BJ (cell line): ENCODE data around the gene FCRL6. TPM values are rescaled to one million over a fixed set of nuclear protein-coding genes. Genes with fewer than 3 reads are reported as not detected.

Experiments
- CTCF ChIA-PET: fragments of 350-600 bp; formaldehyde crosslinking; extraction: SDS; loops from one replicate; lab custom pipeline; 2021; ENCODE audit warnings: antibody characterized with exemption, inconsistent platforms; lab: Yijun Ruan, JAX
- POLR2A ChIA-PET: fragments of 300-600 bp; sonication (Branson Sonifier 250); formaldehyde crosslinking; extraction: SDS; loops from one replicate; lab custom pipeline; 2021; ENCODE audit warnings: antibody characterized with exemption; lab: Charles Lee
- DNase-seq: peaks from one replicate; pipeline ENCODE4 v3.0.0-alpha.2; 2011; ENCODE audit warnings: low read depth
- H3K27me3 ChIP-seq: 2 replicates; pipeline ENCODE4 v1.6.0; 2011; ENCODE audit warnings: low read length; ENCODE audit not compliant: control insufficient read depth, insufficient read depth
- H3K36me3 ChIP-seq: 2 replicates; pipeline ENCODE4 v1.5.1; 2011; ENCODE audit warnings: low read length; ENCODE audit not compliant: control insufficient read depth, insufficient read depth
- H3K4me3 ChIP-seq: 2 replicates; pipeline ENCODE4 v1.5.1; 2011; ENCODE audit warnings: low read depth, mild to moderate bottlenecking, control low read depth, low read length
- polyA plus RNA-seq: library from polyadenylated mRNA; depleted of rRNA; stranded (reverse); fragments of >200 nt; gene quantifications from 2 replicates; pipeline ENCODE4 v1.2.3, GENCODE V29; 2011
- TF ChIP-seq, protein P1 (sequence below): IDR thresholded peaks from 2 replicates; pipeline ENCODE4 v1.5.1; 2011; ENCODE audit warnings: low read depth, mild to moderate bottlenecking, control low read depth, inconsistent platforms, low read length, moderate library complexity; ENCODE audit not compliant: insufficient read depth

The FCRL6 gene
- polyA plus RNA-seq, 1 experiment = not detected

DNA sequence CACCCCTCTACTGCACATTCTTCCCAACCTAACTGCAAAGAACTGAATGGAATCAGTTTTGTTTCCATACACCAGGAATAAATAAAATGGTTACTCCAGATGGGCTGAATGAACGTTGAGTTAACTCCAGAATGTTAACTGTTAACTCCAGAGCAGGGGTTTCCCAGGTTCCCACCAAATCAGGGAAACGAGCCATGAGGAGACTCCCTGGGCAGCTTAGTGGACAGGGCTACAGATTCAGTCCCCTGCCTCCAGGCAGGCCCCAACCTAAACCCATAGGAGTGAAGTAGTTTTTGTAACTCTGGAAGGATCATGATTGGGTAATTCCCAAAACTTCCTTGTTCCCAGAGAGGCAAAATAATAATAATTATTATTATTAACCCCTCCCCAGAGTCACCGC is 46.2 kb downstream of the FCRL6 start:
- H3K36me3 ChIP-seq = no peaks in the 10 kb centered on the region
- ChIA-PET POLR2A (no interaction called here), CTCF (interaction anchor here (1.2 kb wide), 1 partner anchor 44 kb away, joined by 3 read pairs; no protein-coding TSS in a partner anchor)
- H3K27me3 ChIP-seq = no peaks in the 10 kb centered on the region
- no peak for DNase-seq
- TF ChIP-seq, protein P1, sequence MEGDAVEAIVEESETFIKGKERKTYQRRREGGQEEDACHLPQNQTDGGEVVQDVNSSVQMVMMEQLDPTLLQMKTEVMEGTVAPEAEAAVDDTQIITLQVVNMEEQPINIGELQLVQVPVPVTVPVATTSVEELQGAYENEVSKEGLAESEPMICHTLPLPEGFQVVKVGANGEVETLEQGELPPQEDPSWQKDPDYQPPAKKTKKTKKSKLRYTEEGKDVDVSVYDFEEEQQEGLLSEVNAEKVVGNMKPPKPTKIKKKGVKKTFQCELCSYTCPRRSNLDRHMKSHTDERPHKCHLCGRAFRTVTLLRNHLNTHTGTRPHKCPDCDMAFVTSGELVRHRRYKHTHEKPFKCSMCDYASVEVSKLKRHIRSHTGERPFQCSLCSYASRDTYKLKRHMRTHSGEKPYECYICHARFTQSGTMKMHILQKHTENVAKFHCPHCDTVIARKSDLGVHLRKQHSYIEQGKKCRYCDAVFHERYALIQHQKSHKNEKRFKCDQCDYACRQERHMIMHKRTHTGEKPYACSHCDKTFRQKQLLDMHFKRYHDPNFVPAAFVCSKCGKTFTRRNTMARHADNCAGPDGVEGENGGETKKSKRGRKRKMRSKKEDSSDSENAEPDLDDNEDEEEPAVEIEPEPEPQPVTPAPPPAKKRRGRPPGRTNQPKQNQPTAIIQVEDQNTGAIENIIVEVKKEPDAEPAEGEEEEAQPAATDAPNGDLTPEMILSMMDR = no peak
- H3K4me3 ChIP-seq = no peak overlapping the region

DNA sequence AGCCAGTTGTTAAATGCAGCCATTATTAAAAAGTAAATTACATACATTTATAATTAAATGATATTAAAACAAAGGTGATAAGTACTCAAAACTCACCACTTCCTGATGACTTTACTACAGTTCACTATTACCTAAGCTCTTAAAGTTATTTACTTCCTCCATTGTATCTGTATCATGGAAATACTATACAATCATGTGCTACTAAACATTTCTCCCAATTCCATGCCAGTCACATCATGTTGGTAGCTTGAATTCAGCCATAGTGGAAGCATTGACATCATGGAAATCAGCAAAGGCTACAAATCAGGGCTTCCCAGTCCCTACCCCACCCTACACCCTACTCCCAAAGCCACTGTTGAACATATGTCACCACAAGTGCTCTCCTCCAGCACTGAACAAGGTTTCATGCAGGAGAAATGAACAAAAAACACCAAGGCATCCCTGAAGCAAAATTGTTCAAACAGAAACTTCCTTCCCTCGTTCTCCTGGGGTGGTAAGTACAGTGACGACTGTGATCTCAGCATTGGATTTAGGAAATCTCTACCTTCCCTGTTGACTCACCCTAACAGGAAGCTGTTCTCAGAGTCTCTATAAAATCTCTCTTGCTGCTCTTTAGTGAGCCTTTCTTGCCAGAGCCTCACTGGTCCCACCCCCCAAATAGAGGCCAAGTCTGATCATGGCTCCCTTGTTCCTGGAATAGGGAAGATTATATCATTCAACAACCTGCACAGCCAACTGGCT is 47.6 kb downstream of the FCRL6 start:
- POLR2A ChIA-PET = no interaction called here
- Histone ChIP-seq H3K27me3 (no peaks in the 10 kb centered on the region), H3K4me3 (no peak overlapping the region), H3K36me3 (no peaks in the 10 kb centered on the region)
- DNase-seq = no peak
- TF ChIP-seq, protein P1 = no peak
- CTCF ChIA-PET = interaction anchor here (1.0 to 2.6 kb wide), 7 partner anchors 14 to 51 kb away, joined by 3 to 11 read pairs (median 5); no protein-coding TSS in a partner anchor

DNA sequence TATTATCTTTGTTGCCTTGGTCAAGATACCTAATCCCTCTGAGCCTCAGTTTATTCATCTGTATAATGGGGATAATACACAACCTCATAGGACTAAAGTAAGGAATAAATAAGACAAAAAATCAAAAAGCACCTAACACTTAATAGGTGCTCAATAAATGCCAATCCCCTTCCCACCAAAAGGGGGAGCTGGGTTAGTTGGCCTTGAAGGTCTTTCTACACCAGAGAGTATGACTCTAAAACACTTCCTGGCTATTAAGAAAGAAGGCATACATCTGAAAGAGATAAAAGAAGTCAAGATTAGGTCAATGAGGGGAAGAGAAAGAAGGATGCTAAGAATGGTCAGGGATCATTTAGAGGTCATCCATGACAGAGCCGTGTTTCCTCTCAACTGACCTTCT is 49.2 kb downstream of the FCRL6 start:
- ChIA-PET CTCF (interaction anchor here (1.1 to 2.6 kb wide), 6 partner anchors 10 to 53 kb away, joined by 4 to 11 read pairs (median 6); no protein-coding TSS in a partner anchor), POLR2A (no interaction called here)
- Histone ChIP-seq H3K27me3 (no peaks in the 10 kb centered on the region), H3K4me3 (no peak overlapping the region), H3K36me3 (no peaks in the 10 kb centered on the region)
- DNase-seq = no peak
- TF ChIP-seq, protein P1 = no peak

DNA sequence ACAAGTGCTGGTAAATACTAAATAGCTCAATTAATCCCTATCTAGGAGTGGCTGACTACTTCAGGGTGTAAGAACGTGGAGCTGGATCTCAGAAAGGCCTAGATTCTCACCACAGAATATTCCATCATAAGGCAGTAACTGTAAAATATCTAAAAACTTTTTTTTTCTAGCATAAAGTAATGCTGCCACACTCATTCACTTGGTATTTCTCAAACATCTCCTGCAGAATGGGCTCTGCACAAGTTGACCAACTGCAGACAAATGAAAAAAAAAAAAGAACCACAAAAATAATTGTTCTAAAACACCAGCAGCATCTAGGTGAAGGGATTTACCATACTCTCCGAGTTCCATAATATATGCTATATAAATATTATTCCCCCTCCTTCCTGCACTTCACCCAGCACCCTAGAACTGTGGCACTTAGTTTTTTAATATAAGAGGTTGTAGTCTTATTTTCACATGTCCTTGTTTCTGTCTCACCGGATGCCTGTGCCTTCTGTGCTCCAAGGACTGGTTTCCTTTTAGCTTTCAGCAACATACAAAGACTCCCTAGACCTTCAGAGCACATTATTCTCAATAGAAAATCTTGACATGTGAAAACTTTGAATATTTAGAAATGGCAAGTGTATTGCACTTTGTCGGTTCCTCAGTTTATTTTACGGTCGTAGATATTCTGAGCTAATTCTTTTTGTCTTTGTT is 51.4 kb downstream of the FCRL6 start:
- Histone ChIP-seq H3K27me3 (no peaks in the 10 kb centered on the region), H3K36me3 (no peaks in the 10 kb centered on the region), H3K4me3 (peak overlapping the region; percentile 66)
- POLR2A ChIA-PET = interaction anchor here (1.2 kb wide), 1 partner anchor 23 kb away, joined by 4 read pairs; no protein-coding TSS in a partner anchor
- TF ChIP-seq, protein P1 = no peak
- DNase-seq = no peak
- CTCF ChIA-PET = interaction anchor here (0.6 to 2.4 kb wide), 6 partner anchors 17 to 55 kb away, joined by 3 to 8 read pairs (median 4); no protein-coding TSS in a partner anchor

DNA sequence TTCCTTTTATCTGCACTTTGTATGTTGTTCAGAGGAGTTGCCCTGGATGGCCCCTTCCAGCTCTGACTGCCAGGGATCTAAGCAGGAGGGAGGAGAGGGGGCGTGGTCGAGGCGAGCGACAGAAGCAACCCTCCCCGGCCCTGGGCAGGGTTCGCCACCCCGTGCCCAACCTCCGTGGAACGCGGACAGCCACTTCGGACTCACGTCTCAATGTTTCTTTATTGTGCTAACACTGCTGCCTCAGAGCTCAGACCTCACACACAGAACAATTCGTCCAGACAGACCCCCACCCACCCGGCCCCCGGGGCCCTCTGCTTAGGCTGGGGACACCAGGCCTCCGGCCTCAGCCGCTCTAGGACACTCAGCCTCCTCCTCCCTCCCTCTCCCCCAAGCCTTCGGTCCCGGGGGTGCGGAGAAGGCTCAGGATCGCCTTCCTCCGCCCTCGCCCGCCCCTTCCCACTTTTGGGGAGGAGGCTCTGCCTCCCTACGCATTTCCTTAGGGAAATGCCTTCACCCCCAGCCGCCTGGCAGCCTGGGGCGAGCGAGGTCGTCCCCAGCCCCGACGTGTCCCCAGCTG is 52.0 kb downstream of the FCRL6 start:
- CTCF ChIA-PET = interaction anchor here (0.6 to 2.4 kb wide), 6 partner anchors 18 to 55 kb away, joined by 3 to 8 read pairs (median 4); no protein-coding TSS in a partner anchor
- no peak for DNase-seq
- Histone ChIP-seq H3K4me3 (peak overlapping the region; percentile 66), H3K36me3 (no peaks in the 10 kb centered on the region), H3K27me3 (no peaks in the 10 kb centered on the region)
- POLR2A ChIA-PET = interaction anchor here (1.2 kb wide), 1 partner anchor 24 kb away, joined by 4 read pairs; no protein-coding TSS in a partner anchor
- TF ChIP-seq, protein P1 = no peak
